ENCODE measurements around the gene CDH26. TPM values are rescaled to one million over a fixed set of nuclear protein-coding genes. Genes with fewer than 3 reads are reported as not detected.

CDH26 gene
- total RNA-seq, 2 experiments from 2014 or later: 0.75 to 1.1 TPM

- intact Hi-C loops (cut with DNase I, micrococcal nuclease): no loop called here
- ATAC-seq (ENCODE audit: poor library complexity): no peak
- TF ChIP-seq, protein P1, sequence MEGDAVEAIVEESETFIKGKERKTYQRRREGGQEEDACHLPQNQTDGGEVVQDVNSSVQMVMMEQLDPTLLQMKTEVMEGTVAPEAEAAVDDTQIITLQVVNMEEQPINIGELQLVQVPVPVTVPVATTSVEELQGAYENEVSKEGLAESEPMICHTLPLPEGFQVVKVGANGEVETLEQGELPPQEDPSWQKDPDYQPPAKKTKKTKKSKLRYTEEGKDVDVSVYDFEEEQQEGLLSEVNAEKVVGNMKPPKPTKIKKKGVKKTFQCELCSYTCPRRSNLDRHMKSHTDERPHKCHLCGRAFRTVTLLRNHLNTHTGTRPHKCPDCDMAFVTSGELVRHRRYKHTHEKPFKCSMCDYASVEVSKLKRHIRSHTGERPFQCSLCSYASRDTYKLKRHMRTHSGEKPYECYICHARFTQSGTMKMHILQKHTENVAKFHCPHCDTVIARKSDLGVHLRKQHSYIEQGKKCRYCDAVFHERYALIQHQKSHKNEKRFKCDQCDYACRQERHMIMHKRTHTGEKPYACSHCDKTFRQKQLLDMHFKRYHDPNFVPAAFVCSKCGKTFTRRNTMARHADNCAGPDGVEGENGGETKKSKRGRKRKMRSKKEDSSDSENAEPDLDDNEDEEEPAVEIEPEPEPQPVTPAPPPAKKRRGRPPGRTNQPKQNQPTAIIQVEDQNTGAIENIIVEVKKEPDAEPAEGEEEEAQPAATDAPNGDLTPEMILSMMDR (IDR thresholded peaks at IDR 0.05): no peak
- ChIA-PET POLR2A (interaction anchor here (0.5 kb wide), 1 partner anchor 18 kb away, joined by 3 read pairs; no protein-coding TSS in a partner anchor), CTCF (no interaction called here)
- Mint-ChIP-seq H3K27ac (no peak overlapping the region), H3K4me1 (ENCODE audit: low read depth) (no peaks in the 10 kb centered on the region), H3K27me3 (no peaks in the 10 kb centered on the region), H3K36me3 (ENCODE audit: low read depth) (peaks cover 3% of the 10 kb centered on the region), H3K4me3 (no peak overlapping the region), H3K9me3 (no peaks in the 10 kb centered on the region)
- H3K4me3 ChIP-seq (ENCODE audit: low read length): no peak overlapping the region
- H3K9me3 ChIP-seq (ENCODE audit: control insufficient read depth in 1 of 2, insufficient read depth in 1 of 2, low read length in 2 of 2): no peaks in the 10 kb centered on the region
- H3K27me3 ChIP-seq (ENCODE audit: control insufficient read depth in 1 of 2, insufficient read depth in 2 of 2, low read length in 2 of 2): no peaks in the 10 kb centered on the region
- no peak for DNase-seq
- H3K36me3 ChIP-seq (ENCODE audit: insufficient read depth, low read length): peaks cover 6% of the 10 kb centered on the region
- H3K27ac ChIP-seq (ENCODE audit: low read depth in 1 of 2, low read length in 2 of 2): no peak overlapping the region
- no peaks in the 10 kb centered on the region for H3K4me1 ChIP-seq (ENCODE audit: insufficient read depth, low read length)
Measured at GRCh38 chr20:59961423-59961822, 3.2 kb downstream of the CDH26 start.

DNA sequence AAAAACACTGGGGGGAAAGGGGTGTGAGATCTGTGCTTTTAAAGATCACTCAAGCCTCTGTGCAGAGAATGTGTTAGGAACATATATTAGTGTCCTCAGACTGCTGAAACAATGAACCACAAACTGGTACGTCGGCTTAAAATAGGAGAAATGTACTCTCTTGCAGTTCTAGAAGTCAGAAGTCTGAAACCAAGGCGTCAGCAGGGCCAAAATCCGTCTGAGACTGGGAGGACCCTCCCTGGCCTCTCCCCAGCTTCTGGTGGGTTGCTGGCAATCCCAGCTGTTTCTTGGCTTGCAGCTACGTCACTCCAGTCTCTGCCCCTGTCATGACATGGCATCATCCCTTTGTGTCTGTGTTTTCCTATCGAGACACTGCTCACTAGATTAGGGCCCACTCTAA, 3.9 kb downstream of the CDH26 start:
- ATAC-seq (ENCODE audit: poor library complexity) (no peak), DNase-seq (no peak)
- TF ChIP-seq, protein P1 (IDR thresholded peaks at IDR 0.05): no peak
- intact Hi-C loops (cut with DNase I, micrococcal nuclease): no loop called here
- H3K9me3 ChIP-seq (ENCODE audit: control insufficient read depth in 1 of 2, insufficient read depth in 1 of 2, low read length in 2 of 2): no peaks in the 10 kb centered on the region
- POLR2A ChIA-PET: no interaction called here
- no peak overlapping the region for H3K4me3 ChIP-seq (ENCODE audit: low read length)
- H3K27me3 Mint-ChIP-seq: no peaks in the 10 kb centered on the region
- H3K4me1 Mint-ChIP-seq (ENCODE audit: low read depth): no peaks in the 10 kb centered on the region
- peaks cover 6% of the 10 kb centered on the region for H3K36me3 ChIP-seq (ENCODE audit: insufficient read depth, low read length)
- no peaks in the 10 kb centered on the region for H3K9me3 Mint-ChIP-seq
- no peak overlapping the region for H3K27ac ChIP-seq (ENCODE audit: low read depth in 1 of 2, low read length in 2 of 2)
- no peak overlapping the region for H3K4me3 Mint-ChIP-seq
- H3K4me1 ChIP-seq (ENCODE audit: insufficient read depth, low read length): no peaks in the 10 kb centered on the region
- no peaks in the 10 kb centered on the region for H3K27me3 ChIP-seq (ENCODE audit: control insufficient read depth in 1 of 2, insufficient read depth in 2 of 2, low read length in 2 of 2)
- no peak overlapping the region for H3K27ac Mint-ChIP-seq
- CTCF ChIA-PET: no interaction called here
- H3K36me3 Mint-ChIP-seq (ENCODE audit: low read depth): peaks cover 3% of the 10 kb centered on the region

DNA sequence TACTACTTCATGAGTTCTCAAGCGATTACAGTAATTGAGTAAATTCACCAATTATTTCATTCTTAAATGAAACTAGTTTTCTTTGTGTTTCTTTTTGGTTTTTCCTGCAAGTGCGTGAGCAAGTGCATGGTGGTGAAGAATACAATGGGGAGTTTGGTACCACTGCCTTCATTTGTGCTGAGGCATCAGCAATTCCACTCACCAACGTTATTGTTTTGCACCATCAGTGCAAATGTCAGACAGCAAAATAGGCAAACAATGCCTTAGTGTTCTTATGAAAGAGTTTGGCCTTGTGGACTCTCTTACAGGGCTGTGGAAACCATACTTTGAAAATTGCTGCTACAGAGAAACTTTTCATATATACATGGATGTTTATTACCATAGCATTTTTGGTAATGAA, 8.2 kb downstream of the CDH26 start:
- no peaks in the 10 kb centered on the region for H3K36me3 Mint-ChIP-seq (ENCODE audit: low read depth)
- H3K27ac Mint-ChIP-seq: no peak overlapping the region
- no peaks in the 10 kb centered on the region for H3K4me1 Mint-ChIP-seq (ENCODE audit: low read depth)
- no peaks in the 10 kb centered on the region for H3K27me3 Mint-ChIP-seq
- Histone ChIP-seq H3K4me3 (ENCODE audit: low read length) (no peak overlapping the region), H3K9me3 (ENCODE audit: control insufficient read depth in 1 of 2, insufficient read depth in 1 of 2, low read length in 2 of 2) (no peaks in the 10 kb centered on the region), H3K27me3 (ENCODE audit: control insufficient read depth in 1 of 2, insufficient read depth in 2 of 2, low read length in 2 of 2) (no peaks in the 10 kb centered on the region), H3K4me1 (ENCODE audit: insufficient read depth, low read length) (no peaks in the 10 kb centered on the region), H3K36me3 (ENCODE audit: insufficient read depth, low read length) (no peaks in the 10 kb centered on the region), H3K27ac (ENCODE audit: low read depth in 1 of 2, low read length in 2 of 2) (no peak overlapping the region)
- TF ChIP-seq, protein P1 (IDR thresholded peaks at IDR 0.05): no peak
- DNase-seq (no peak), ATAC-seq (ENCODE audit: poor library complexity) (no peak)
- H3K9me3 Mint-ChIP-seq: no peaks in the 10 kb centered on the region
- ChIA-PET POLR2A (no interaction called here), CTCF (no interaction called here)
- intact Hi-C loops (cut with DNase I, micrococcal nuclease): no loop called here
- no peak overlapping the region for H3K4me3 Mint-ChIP-seq
